IMR-90 (cell line): ENCODE measurements around the gene HSP90AB1.

Source experiments
- BHLHE40 ChIP-seq: fragments of 150-350 bp; IDR thresholded peaks from 2 replicates; pipeline ENCODE4 v1.6.1; 2016; ENCODE audit warnings: mild to moderate bottlenecking, low read depth, low read length
- CEBPB ChIP-seq: IDR thresholded peaks from 2 replicates; pipeline ENCODE4 v1.6.1; 2012; ENCODE audit warnings: low read depth, low read length, improper control_type of control experiment
- CHD1 ChIP-seq: IDR thresholded peaks from 2 replicates; pipeline ENCODE4 v1.6.1; 2012; ENCODE audit warnings: low read depth, low read length, improper control_type of control experiment
- MXI1 ChIP-seq: IDR thresholded peaks from 2 replicates; pipeline ENCODE4 v1.6.1; 2012; ENCODE audit warnings: low read depth, mild to moderate bottlenecking, low read length, moderate library complexity, borderline replicate concordance
- POLR2A ChIP-seq: IDR thresholded peaks from 2 replicates; pipeline ENCODE4 v1.6.1; 2012; ENCODE audit warnings: mild to moderate bottlenecking, low read depth, low read length
- RAD21 ChIP-seq: IDR thresholded peaks from 2 replicates; pipeline ENCODE4 v1.6.1; 2012; ENCODE audit warnings: low read length, improper control_type of control experiment
- RCOR1 ChIP-seq: IDR thresholded peaks from 2 replicates; pipeline ENCODE4 v1.6.1; 2012; ENCODE audit warnings: mild to moderate bottlenecking, low read length, improper control_type of control experiment; ENCODE audit not compliant: insufficient replicate concordance
- RFX5 ChIP-seq: IDR thresholded peaks from 2 replicates; pipeline ENCODE4 v1.8.0; 2012; ENCODE audit warnings: low read depth, mild to moderate bottlenecking, low read length, moderate library complexity
- SMC3 ChIP-seq: fragments of 150-350 bp; IDR thresholded peaks from 2 replicates; pipeline ENCODE4 v1.6.1; 2016; ENCODE audit warnings: low read depth, mild to moderate bottlenecking, antibody characterized with exemption, low read length, moderate library complexity
- TF ChIP-seq, protein P1 (sequence below): conservative IDR thresholded peaks from 2 replicates; pipeline ENCODE4 v1.5.1; 2012; ENCODE audit warnings: mild to moderate bottlenecking, low read depth, low read length, improper control_type of control experiment
- TF ChIP-seq, protein P2 (sequence below): fragments of 150-350 bp; IDR thresholded peaks from 2 replicates; pipeline ENCODE4 v1.6.1; 2016; ENCODE audit warnings: low read depth, mild to moderate bottlenecking, low read length, moderate library complexity, borderline replicate concordance
- TF ChIP-seq, protein P3 (sequence below): fragments of 150-350 bp; IDR thresholded peaks from 2 replicates; pipeline ENCODE4 v1.6.1; 2017; ENCODE audit warnings: mild to moderate bottlenecking, antibody characterized with exemption, low read length, low read depth

DNA sequence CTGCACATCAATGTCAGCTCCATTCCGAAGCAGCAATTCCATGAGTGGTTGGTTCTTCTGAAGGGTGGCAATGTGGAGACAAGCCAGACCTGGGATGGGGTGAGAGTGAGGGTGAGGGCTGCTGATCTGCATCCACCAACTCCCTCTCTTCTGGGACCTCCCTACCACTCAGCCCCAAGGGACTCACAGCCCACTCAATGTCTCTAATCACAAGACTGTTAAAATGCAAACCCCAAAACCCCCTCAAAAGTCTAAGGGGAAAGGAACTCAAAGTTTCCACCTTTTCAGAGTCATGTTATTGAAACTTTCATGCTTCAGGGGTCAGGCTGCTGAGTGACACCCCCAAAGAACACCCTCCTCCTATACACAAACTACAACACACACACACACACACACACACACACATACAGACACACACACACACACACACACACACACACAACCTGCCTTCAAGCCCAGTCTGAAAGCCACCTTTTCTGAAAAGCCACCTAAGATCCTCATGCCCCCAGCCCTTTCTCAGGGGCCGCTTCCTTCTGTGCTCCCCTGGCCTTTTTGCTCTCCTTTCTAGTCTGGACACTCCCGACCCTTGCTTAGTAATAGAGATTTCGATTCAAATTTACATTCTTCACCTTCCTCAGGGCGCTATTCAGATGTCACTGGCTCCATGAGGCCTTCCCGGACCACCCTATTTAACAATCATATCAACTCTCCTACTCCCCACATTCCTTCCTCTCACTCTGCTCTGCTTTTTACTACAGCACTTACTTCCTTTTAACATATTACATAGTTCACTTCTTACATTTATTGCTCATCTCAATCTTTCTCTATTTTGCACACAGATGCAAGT, 13.8 kb downstream of the HSP90AB1 start:
- TF ChIP-seq CEBPB, result no peak
- TF ChIP-seq, protein P1, sequence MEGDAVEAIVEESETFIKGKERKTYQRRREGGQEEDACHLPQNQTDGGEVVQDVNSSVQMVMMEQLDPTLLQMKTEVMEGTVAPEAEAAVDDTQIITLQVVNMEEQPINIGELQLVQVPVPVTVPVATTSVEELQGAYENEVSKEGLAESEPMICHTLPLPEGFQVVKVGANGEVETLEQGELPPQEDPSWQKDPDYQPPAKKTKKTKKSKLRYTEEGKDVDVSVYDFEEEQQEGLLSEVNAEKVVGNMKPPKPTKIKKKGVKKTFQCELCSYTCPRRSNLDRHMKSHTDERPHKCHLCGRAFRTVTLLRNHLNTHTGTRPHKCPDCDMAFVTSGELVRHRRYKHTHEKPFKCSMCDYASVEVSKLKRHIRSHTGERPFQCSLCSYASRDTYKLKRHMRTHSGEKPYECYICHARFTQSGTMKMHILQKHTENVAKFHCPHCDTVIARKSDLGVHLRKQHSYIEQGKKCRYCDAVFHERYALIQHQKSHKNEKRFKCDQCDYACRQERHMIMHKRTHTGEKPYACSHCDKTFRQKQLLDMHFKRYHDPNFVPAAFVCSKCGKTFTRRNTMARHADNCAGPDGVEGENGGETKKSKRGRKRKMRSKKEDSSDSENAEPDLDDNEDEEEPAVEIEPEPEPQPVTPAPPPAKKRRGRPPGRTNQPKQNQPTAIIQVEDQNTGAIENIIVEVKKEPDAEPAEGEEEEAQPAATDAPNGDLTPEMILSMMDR, result no peak
- TF ChIP-seq, protein P2, sequence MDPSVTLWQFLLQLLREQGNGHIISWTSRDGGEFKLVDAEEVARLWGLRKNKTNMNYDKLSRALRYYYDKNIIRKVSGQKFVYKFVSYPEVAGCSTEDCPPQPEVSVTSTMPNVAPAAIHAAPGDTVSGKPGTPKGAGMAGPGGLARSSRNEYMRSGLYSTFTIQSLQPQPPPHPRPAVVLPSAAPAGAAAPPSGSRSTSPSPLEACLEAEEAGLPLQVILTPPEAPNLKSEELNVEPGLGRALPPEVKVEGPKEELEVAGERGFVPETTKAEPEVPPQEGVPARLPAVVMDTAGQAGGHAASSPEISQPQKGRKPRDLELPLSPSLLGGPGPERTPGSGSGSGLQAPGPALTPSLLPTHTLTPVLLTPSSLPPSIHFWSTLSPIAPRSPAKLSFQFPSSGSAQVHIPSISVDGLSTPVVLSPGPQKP, result no peak
- TF ChIP-seq POLR2A, result no peak
- TF ChIP-seq CHD1, result no peak
- TF ChIP-seq, protein P3, sequence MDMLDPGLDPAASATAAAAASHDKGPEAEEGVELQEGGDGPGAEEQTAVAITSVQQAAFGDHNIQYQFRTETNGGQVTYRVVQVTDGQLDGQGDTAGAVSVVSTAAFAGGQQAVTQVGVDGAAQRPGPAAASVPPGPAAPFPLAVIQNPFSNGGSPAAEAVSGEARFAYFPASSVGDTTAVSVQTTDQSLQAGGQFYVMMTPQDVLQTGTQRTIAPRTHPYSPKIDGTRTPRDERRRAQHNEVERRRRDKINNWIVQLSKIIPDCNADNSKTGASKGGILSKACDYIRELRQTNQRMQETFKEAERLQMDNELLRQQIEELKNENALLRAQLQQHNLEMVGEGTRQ, result no peak
- no peak for TF ChIP-seq RCOR1
- no peak for TF ChIP-seq BHLHE40
- no peak for TF ChIP-seq MXI1
- no peak for TF ChIP-seq SMC3
- TF ChIP-seq RFX5, result no peak
- TF ChIP-seq RAD21, result no peak
